Activated B cell treated with CpG ODN at 0.5 μM for 24 hours (primary cell): Measurements from ENCODE around the gene GRIK3. TPM values are rescaled to one million over a fixed set of nuclear protein-coding genes. Genes with fewer than 3 reads are reported as not detected.

Source experiments
- ATAC-seq: fragments of 200-7000 bp; cut with Tn5 transposase; one replicate; pipeline ENCODE4 v1.10.0; 2021; ENCODE audit warnings: low read depth, mild to moderate bottlenecking, moderate library complexity
- CTCF ChIA-PET: fragments of 350-600 bp; sonication (Branson Sonifier 250); formaldehyde crosslinking; loops from one replicate; lab custom pipeline; 2021; ENCODE audit warnings: antibody characterized with exemption; lab: Charles Lee
- POLR2A ChIA-PET: fragments of 350-600 bp; sonication (Branson Sonifier 250); formaldehyde crosslinking; loops from one replicate; lab custom pipeline; 2021; ENCODE audit warnings: antibody characterized with exemption; lab: Charles Lee
- DNase-seq: peaks from one replicate; pipeline ENCODE4 v3.0.0; 2022
- H3K27ac Mint-ChIP-seq: one replicate; pipeline ENCODE4 v1.8.0; 2020; ENCODE audit warnings: mixed read lengths
- H3K27me3 Mint-ChIP-seq: one replicate; pipeline ENCODE4 v1.8.0; 2021; ENCODE audit warnings: mixed read lengths
- H3K36me3 Mint-ChIP-seq: one replicate; pipeline ENCODE4 v1.8.0; 2021; ENCODE audit warnings: low read depth, mixed read lengths
- H3K4me1 Mint-ChIP-seq: one replicate; pipeline ENCODE4 v1.8.0; 2021; ENCODE audit warnings: mixed read lengths
- H3K4me3 Mint-ChIP-seq: one replicate; pipeline ENCODE4 v1.8.0; 2020; ENCODE audit warnings: mild to moderate bottlenecking, mixed read lengths
- H3K9me3 Mint-ChIP-seq: one replicate; pipeline ENCODE4 v1.8.0; 2020; ENCODE audit warnings: mixed read lengths
- intact Hi-C: fragments of 100-400 bp; cut with micrococcal nuclease; formaldehyde crosslinking; loops from one replicate; pipeline ENCODE4 v1.15.1; 2024
- total RNA-seq: library from RNA; stranded (reverse); gene quantifications from 2 replicates; pipeline ENCODE4 v1.2.3, GENCODE V29; 2022
- TF ChIP-seq, protein P1 (sequence below): fragments of 200-600 bp; IDR thresholded peaks from one replicate; pipeline ENCODE4 v1.8.0; 2022; ENCODE audit warnings: antibody characterized with exemption, mild to moderate bottlenecking

Gene GRIK3
- total RNA-seq, 1 donor from 2014 or later, result 0.35 TPM

GRCh38 chr1:36888811-36889477 is 145.4 kb downstream of the GRIK3 start:
- H3K36me3 Mint-ChIP-seq, result no peaks in the 10 kb centered on the region
- H3K9me3 Mint-ChIP-seq, result no peaks in the 10 kb centered on the region
- ChIA-PET POLR2A (no interaction called here), CTCF (no interaction called here)
- H3K4me3 Mint-ChIP-seq, result no peak overlapping the region
- no peak for ATAC-seq
- H3K4me1 Mint-ChIP-seq, result no peaks in the 10 kb centered on the region
- TF ChIP-seq, protein P1, sequence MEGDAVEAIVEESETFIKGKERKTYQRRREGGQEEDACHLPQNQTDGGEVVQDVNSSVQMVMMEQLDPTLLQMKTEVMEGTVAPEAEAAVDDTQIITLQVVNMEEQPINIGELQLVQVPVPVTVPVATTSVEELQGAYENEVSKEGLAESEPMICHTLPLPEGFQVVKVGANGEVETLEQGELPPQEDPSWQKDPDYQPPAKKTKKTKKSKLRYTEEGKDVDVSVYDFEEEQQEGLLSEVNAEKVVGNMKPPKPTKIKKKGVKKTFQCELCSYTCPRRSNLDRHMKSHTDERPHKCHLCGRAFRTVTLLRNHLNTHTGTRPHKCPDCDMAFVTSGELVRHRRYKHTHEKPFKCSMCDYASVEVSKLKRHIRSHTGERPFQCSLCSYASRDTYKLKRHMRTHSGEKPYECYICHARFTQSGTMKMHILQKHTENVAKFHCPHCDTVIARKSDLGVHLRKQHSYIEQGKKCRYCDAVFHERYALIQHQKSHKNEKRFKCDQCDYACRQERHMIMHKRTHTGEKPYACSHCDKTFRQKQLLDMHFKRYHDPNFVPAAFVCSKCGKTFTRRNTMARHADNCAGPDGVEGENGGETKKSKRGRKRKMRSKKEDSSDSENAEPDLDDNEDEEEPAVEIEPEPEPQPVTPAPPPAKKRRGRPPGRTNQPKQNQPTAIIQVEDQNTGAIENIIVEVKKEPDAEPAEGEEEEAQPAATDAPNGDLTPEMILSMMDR, result no peak
- no peak overlapping the region for H3K27ac Mint-ChIP-seq
- DNase-seq, result no peak
- intact Hi-C loops, result no loop called here
- peaks cover 18% of the 10 kb centered on the region for H3K27me3 Mint-ChIP-seq

- TF ChIP-seq, protein P1, result no peak
- intact Hi-C loops, result no loop called here
- no peaks in the 10 kb centered on the region for H3K36me3 Mint-ChIP-seq
- H3K9me3 Mint-ChIP-seq, result no peaks in the 10 kb centered on the region
- ATAC-seq (no peak), DNase-seq (no peak)
- no peaks in the 10 kb centered on the region for H3K4me1 Mint-ChIP-seq
- no peak overlapping the region for H3K4me3 Mint-ChIP-seq
- H3K27me3 Mint-ChIP-seq, result peaks cover 13% of the 10 kb centered on the region
- ChIA-PET CTCF (no interaction called here), POLR2A (no interaction called here)
- no peak overlapping the region for H3K27ac Mint-ChIP-seq
Observed at GRCh38 chr1:36885540-36886357, 148.6 kb downstream of the GRIK3 start.

GRCh38 chr1:36884801-36885200 is 149.5 kb downstream of the GRIK3 start:
- DNase-seq (no peak), ATAC-seq (no peak)
- Mint-ChIP-seq H3K4me1 (no peaks in the 10 kb centered on the region), H3K36me3 (no peaks in the 10 kb centered on the region), H3K4me3 (no peak overlapping the region), H3K27ac (no peak overlapping the region), H3K27me3 (peaks cover 12% of the 10 kb centered on the region), H3K9me3 (no peaks in the 10 kb centered on the region)
- intact Hi-C loops, result no loop called here
- TF ChIP-seq, protein P1, result no peak
- ChIA-PET POLR2A (no interaction called here), CTCF (no interaction called here)

DNA sequence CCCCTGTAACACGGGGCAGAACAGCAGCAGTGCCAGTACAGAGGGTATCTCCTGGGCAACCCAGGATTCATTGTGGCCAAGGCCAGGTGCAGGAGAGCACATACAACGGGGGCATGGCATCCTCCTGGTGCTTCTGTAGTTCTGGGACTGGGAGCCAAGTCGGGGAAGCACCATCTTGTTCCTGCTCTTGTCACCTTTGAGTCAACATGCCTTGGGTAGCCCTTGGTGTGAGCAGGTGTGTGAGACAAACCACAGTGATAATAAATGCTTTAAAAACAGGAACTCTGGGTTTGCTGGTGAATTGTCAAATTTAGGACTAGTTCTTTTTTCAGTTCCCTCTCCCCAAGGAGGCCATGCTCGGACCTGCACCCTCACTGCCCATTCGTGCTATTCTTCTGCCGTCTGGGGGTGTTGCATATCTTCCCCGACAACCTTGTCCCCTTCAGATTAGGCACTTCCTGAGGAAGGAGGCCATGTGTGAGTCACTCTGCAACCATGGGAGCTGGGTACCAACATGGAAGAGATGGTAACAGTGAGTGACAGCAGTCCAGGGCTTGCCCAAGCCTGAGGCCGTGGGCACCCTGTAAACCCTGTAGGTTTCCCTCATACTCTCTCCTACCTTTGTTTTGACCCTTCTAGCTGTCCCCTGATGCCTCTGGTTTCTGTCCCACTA is 150.2 kb downstream of the GRIK3 start:
- intact Hi-C loops, result no loop called here
- DNase-seq (no peak), ATAC-seq (no peak)
- Mint-ChIP-seq H3K4me1 (no peaks in the 10 kb centered on the region), H3K4me3 (no peak overlapping the region), H3K36me3 (no peaks in the 10 kb centered on the region), H3K27me3 (peaks cover 7% of the 10 kb centered on the region), H3K27ac (no peak overlapping the region), H3K9me3 (no peaks in the 10 kb centered on the region)
- ChIA-PET POLR2A (no interaction called here), CTCF (no interaction called here)
- TF ChIP-seq, protein P1, result no peak
